GM23248 (cell line): ENCODE data around the gene AHRR. TPM values are rescaled to one million over a fixed set of nuclear protein-coding genes. Genes with fewer than 3 reads are reported as not detected.

Source experiments
- DNase-seq: peaks from one replicate; pipeline ENCODE4 v3.0.0-alpha.2; 2015
- H2AFZ ChIP-seq: fragments of 200-600 bp; sonication (generic); 2 replicates; pipeline ENCODE4 v1.6.1; 2016; ENCODE audit warnings: antibody characterized with exemption
- H3F3A ChIP-seq: fragments of 200-600 bp; sonication (generic); 2 replicates; pipeline ENCODE4 v1.6.1; 2016; ENCODE audit warnings: mild to moderate bottlenecking, antibody characterized with exemption, mixed run types; ENCODE audit not compliant: insufficient read depth
- H3K27ac ChIP-seq: fragments of 200-600 bp; sonication (generic); 2 replicates; pipeline ENCODE4 v1.5.1; 2016; ENCODE audit warnings: mild to moderate bottlenecking
- H3K27me3 ChIP-seq: fragments of 200-600 bp; sonication (generic); replicated peaks from 2 replicates; pipeline ENCODE4 v1.6.1; 2016; ENCODE audit warnings: mild to moderate bottlenecking; ENCODE audit not compliant: insufficient read depth
- H3K36me3 ChIP-seq: fragments of 200-600 bp; sonication (generic); 2 replicates; pipeline ENCODE4 v1.6.1; 2016; ENCODE audit warnings: low read depth, mild to moderate bottlenecking
- H3K4me1 ChIP-seq: fragments of 200-600 bp; sonication (generic); 2 replicates; pipeline ENCODE4 v1.6.1; 2016; ENCODE audit warnings: mild to moderate bottlenecking; ENCODE audit not compliant: insufficient read depth
- H3K4me2 ChIP-seq: fragments of 200-600 bp; sonication (generic); one replicate; pipeline ENCODE4 v1.6.1; 2016; ENCODE audit warnings: mild to moderate bottlenecking; ENCODE audit not compliant: unreplicated experiment
- H3K4me3 ChIP-seq: fragments of 200-600 bp; sonication (generic); 2 replicates; pipeline ENCODE4 v1.5.1; 2016; ENCODE audit warnings: mild to moderate bottlenecking
- H3K79me2 ChIP-seq: fragments of 200-600 bp; sonication (generic); 2 replicates; pipeline ENCODE4 v1.6.1; 2016; ENCODE audit warnings: mild to moderate bottlenecking; ENCODE audit not compliant: insufficient read depth
- H3K9ac ChIP-seq: fragments of 200-600 bp; sonication (generic); 2 replicates; pipeline ENCODE4 v1.6.1; 2016; ENCODE audit warnings: mild to moderate bottlenecking
- H3K9me2 ChIP-seq: fragments of 200-600 bp; sonication (generic); 2 replicates; pipeline ENCODE4 v1.6.1; 2016; ENCODE audit warnings: mixed run types, mild to moderate bottlenecking, moderate library complexity; ENCODE audit not compliant: insufficient read depth
- H3K9me3 ChIP-seq: fragments of 200-600 bp; sonication (generic); one replicate; pipeline ENCODE4 v1.6.1; 2017; ENCODE audit warnings: low read depth
- H4K20me1 ChIP-seq: fragments of 200-600 bp; sonication (generic); 2 replicates; pipeline ENCODE4 v1.6.0; 2016; ENCODE audit not compliant: insufficient read depth
- EZH2 ChIP-seq: fragments of 200-600 bp; sonication (generic); IDR thresholded peaks from 2 replicates; pipeline ENCODE4 v1.6.1; 2018; ENCODE audit warnings: antibody characterized with exemption, mild to moderate bottlenecking; ENCODE audit not compliant: insufficient read depth, poor library complexity, severe bottlenecking
- EZH2phosphoT487 ChIP-seq: fragments of 200-600 bp; sonication (generic); IDR thresholded peaks from 2 replicates; pipeline ENCODE4 v1.6.1; 2018; ENCODE audit warnings: antibody characterized with exemption, moderate library complexity, mild to moderate bottlenecking, low read depth; ENCODE audit not compliant: insufficient read depth
- WGBS, 2 experiments: methylation state at CpG; one replicate each; pipeline ENCODE4 v1.1.6; 2015 to 2017; ENCODE audit warnings: low lambda C conversion rate in 2 of 2, low coverage in 1 of 2; ENCODE audit errors: missing lambda C conversion rate in 2 of 2; 5-methylcytosine and 5-hydroxymethylcytosine counted together
- in situ Hi-C: fragments of 300-500 bp; cut with MboI; formaldehyde crosslinking; loops from 2 replicates; pipeline ENCODE4 v1.15.0; 2020
- polyA plus RNA-seq: library from polyadenylated mRNA; unstranded; fragments of >200 nt; fragmentation: Nextera tagmentation; extraction: Ambion mirVana; gene quantifications from 2 replicates; pipeline ENCODE4 v1.2.1, GENCODE V29; 2016
- total RNA-seq: library from RNA; depleted of rRNA; stranded (reverse); fragments of >200 nt; shearing (Covaris generic); gene quantifications from 2 replicates; pipeline ENCODE4 v1.2.3, GENCODE V29; 2014

AHRR gene
- total and polyA plus RNA-seq, 2 experiments from 2014 or later = 13.2 to 33.7 TPM

DNA sequence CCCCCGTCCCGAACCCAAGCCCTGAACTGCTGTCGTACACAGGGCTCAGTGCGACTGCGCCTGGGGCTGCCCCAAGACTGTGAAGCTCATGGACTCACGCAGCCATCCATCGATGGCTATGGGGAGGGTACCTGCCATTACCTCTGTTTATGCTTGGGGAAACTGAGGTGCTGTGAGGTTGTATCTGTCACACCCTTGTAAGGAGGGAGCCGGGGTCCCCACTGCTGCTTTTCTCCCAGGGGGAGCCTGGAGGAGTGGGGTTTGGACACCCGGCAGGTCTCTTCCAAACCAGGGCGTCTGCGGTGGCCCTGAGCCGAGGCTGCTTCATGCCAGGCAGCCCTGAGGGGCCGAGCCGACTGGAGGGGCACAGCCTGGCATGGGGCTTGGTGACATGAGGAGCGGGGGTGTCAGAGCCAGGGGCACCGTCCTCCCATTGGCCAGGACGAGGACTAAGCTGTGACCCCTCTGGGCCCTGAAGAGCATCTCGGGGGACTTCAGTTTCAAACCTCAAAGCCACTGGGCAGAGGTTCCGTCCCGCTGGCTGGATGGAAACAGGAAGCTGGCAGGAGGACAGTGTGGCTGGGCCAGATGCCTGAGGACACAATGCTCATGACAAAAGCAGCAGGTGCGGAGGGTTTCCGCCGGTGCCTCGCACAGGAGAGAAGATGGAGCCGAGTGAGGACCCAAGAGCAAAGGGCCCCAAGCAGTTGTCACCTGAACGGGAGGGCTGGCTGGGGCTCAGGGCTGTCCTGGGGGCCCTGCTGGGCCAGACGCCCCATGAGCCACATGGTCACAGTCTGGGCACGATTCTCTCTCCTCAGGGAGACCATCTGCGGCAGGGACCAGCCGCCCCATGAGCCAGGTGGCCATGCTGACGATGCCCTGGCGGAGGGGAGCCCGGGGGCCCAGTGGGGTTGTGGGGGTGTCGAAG, 67.0 kb downstream of the AHRR start:
- DNase-seq = no peak
- H2AFZ ChIP-seq = no peak overlapping the region
- no peaks in the 10 kb centered on the region for H3K9me3 ChIP-seq
- H3K4me2 ChIP-seq = no peak overlapping the region
- no peak overlapping the region for H3K27ac ChIP-seq
- WGBS, 2 experiments = 88 to 93% methylated on average over 29 to 34 of the region's 34 CpGs
- TF ChIP-seq EZH2 (no peak), EZH2phosphoT487 (no peak)
- no peak overlapping the region for H3K4me3 ChIP-seq
- no peaks in the 10 kb centered on the region for H3K27me3 ChIP-seq
- peaks cover 6% of the 10 kb centered on the region for H3F3A ChIP-seq
- in situ Hi-C loops = no loop called here
- peaks cover 14% of the 10 kb centered on the region for H3K36me3 ChIP-seq
- no peaks in the 10 kb centered on the region for H4K20me1 ChIP-seq
- H3K4me1 ChIP-seq = 0 out of 2 replicates have a peak, but pooled peaks cover 1% of the 10 kb centered on the region
- peaks cover 36% of the 10 kb centered on the region for H3K79me2 ChIP-seq
- H3K9me2 ChIP-seq = no peaks in the 10 kb centered on the region
- H3K9ac ChIP-seq = no peak overlapping the region

GRCh38 chr5:389197-389821, 67.8 kb downstream of the AHRR start:
- no peak overlapping the region for H3K27ac ChIP-seq

GRCh38 chr5:389891-390622, 68.5 kb downstream of the AHRR start:
- H3K9ac ChIP-seq = no peak overlapping the region
- no peak for DNase-seq
- no peak overlapping the region for H3K27ac ChIP-seq
- H4K20me1 ChIP-seq = no peaks in the 10 kb centered on the region
- WGBS, 2 experiments = 87 to 89% methylated on average over 21 to 26 of the region's 26 CpGs
- H3K9me3 ChIP-seq = no peaks in the 10 kb centered on the region
- in situ Hi-C loops = no loop called here
- peaks cover 14% of the 10 kb centered on the region for H3K4me1 ChIP-seq
- TF ChIP-seq EZH2phosphoT487 (no peak), EZH2 (no peak)
- H2AFZ ChIP-seq = no peak overlapping the region
- no peaks in the 10 kb centered on the region for H3K9me2 ChIP-seq
- peaks cover 14% of the 10 kb centered on the region for H3K36me3 ChIP-seq
- peaks cover 21% of the 10 kb centered on the region; the same call in 1 of the 2 replicates for H3K79me2 ChIP-seq
- peaks cover 13% of the 10 kb centered on the region for H3F3A ChIP-seq
- no peaks in the 10 kb centered on the region for H3K27me3 ChIP-seq
- no peak overlapping the region for H3K4me3 ChIP-seq
- no peak overlapping the region for H3K4me2 ChIP-seq

More at GRCh38 chr5:389197-389821, 67.8 kb downstream of the AHRR start:
- Histone ChIP-seq H3K9ac (no peak overlapping the region), H3K9me2 (no peaks in the 10 kb centered on the region), H3K4me1 (peaks cover 7% of the 10 kb centered on the region; the same call in 1 of the 2 replicates), H3K79me2 (peaks cover 28% of the 10 kb centered on the region), H3K9me3 (no peaks in the 10 kb centered on the region), H3F3A (peaks cover 10% of the 10 kb centered on the region), H3K4me2 (no peak overlapping the region), H2AFZ (no peak overlapping the region), H3K4me3 (no peak overlapping the region), H3K36me3 (peaks cover 14% of the 10 kb centered on the region), H4K20me1 (no peaks in the 10 kb centered on the region), H3K27me3 (no peaks in the 10 kb centered on the region)
- 95 to 99% methylated on average over 27 to 32 of the region's 32 CpGs for WGBS, 2 experiments
- DNase-seq = no peak
- TF ChIP-seq EZH2 (no peak), EZH2phosphoT487 (no peak)
- in situ Hi-C loops = no loop called here
